HG02623 (cell line): ENCODE data around the gene CCDC9B.

Source experiments
- ATAC-seq: cut with Tn5 transposase; IDR thresholded peaks from one replicate; pipeline ENCODE4 v1.9.1; 2021; ENCODE audit warnings: moderate library complexity; ENCODE audit not compliant: unreplicated experiment

Gene CCDC9B

GRCh38 chr15:40340740-40341400 is at the start of gene CCDC9B:
CCDC9B (minus strand) TSS chr15:40340939; CDS start chr15:40340819, 120 bp downstream.
- ATAC-seq = no peak

- ATAC-seq = no peak
Observed at GRCh38 chr15:40389824-40390595, 49.3 kb upstream of the CCDC9B start.

- ATAC-seq = no peak
Observed at GRCh38 chr15:40388941-40389823, 48.4 kb upstream of the CCDC9B start.

GRCh38 chr15:40386480-40386879 is 45.7 kb upstream of the CCDC9B start:
- no peak for ATAC-seq

DNA sequence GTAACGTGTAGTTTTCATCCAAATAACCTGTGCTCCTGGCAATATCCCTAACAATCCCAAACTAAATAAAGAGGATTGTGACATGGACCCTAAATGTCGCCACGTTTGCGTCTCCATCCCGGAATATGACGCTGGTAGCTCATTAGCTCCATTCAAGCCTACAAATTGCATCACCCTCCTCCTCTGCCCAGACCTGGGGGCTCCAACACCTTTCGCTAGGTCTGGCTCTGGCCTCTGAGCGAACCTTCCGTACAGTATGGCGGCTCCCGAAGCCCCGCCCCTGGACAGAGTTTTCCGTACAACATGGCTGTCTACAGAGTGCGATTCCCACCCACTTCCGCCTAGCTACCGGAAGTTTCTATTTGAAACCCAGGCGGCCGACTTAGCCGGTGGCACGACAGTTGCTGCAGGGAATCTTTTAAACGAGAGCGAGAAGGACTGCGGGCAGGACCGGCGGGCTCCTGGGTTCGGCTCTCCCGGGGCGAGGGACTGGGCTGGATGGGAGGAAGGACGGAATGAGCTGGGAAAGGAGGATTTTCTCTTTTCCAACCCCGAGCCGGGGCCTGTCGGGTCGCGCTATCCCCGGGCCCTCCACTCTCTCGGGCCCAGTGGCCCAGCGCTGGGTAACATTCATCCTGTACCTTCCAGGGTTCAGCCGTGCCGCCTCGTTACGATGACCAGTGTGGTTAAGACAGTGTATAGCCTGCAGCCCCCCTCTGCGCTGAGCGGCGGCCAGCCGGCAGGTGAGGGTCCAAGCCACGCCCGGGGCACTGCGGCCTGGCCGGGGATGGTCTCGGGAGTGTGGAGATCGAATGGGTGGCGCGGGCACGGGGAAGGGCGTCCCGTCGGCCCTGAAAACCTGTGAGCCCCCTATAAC is 42.1 kb upstream of the CCDC9B start, which contains the start of gene KNSTRN:
Gene KNSTRN, plus strand, starts transcription at position 142 of the 877 bp plus-strand sequence. Its CDS starts 115 bp downstream, at position 257.
- peak; percentile 95 for ATAC-seq

GRCh38 chr15:40381818-40382529 is 41.2 kb upstream of the CCDC9B start:
- no peak for ATAC-seq

- ATAC-seq = no peak
Observed at GRCh38 chr15:40380636-40381035, 39.9 kb upstream of the CCDC9B start.

GRCh38 chr15:40379853-40380252 is 39.1 kb upstream of the CCDC9B start:
- no peak for ATAC-seq

DNA sequence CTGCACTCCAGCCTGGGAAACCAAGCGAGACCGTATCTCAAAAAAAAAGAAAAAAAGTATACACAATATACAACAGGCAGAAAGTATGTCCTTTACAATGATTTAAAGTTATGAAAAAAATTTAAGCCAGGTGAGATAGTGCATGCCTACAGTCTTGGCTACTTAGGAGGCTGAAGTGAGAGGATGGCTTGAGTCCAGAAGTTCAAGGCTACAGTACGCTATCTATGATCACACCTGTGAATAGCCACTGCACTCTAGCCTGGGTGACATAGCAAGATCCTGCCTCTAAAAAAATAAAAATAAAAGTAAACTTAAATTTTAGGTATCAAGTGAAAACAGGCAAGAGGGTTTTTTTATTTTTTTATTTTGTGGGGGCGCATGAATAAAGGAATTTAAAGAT is 38.6 kb upstream of the CCDC9B start:
- ATAC-seq = no peak

DNA sequence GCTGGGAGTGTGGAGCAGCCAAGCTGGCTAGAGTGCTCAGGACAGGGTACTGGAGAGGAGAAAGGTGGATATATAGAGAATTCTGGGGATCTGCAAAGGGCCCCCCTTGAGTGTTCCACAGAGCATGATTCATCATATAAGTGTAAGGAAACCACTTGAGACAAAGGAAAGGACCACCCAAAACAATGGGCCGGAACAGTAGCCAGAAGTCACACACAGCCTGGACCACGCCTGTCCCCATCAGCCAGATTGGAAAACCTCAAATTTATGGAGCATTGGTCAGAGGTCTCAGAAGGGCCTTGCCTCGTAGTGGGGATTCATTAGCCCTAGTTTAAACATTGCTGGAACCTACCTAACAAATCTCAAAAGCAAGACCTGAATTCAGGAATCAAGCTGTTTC is 36.9 kb upstream of the CCDC9B start:
- ATAC-seq = no peak

GRCh38 chr15:40372981-40373380 is 32.2 kb upstream of the CCDC9B start:
- no peak for ATAC-seq

DNA sequence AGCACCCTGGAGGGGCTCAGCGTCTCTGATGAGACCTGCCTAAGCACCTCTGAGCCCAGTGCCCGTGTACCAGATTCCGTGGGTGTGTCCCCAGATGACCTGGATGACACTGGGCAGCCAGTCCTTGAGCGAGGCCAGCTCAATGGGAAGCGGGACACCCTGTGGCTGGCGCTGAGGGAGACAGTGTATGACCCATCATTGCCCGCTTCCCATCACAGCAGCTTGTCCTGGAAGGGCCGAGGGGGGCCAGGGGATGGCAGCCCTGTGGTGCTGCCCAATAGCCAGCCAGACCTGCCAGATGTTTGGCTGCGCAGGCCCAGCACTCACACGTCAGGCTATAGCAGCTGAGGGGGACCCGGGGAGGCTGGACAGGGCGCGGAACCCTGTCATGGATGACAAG is 29.2 kb upstream of the CCDC9B start:
- no peak for ATAC-seq

- no peak for ATAC-seq
Observed at GRCh38 chr15:40369474-40369869, 28.7 kb upstream of the CCDC9B start.

DNA sequence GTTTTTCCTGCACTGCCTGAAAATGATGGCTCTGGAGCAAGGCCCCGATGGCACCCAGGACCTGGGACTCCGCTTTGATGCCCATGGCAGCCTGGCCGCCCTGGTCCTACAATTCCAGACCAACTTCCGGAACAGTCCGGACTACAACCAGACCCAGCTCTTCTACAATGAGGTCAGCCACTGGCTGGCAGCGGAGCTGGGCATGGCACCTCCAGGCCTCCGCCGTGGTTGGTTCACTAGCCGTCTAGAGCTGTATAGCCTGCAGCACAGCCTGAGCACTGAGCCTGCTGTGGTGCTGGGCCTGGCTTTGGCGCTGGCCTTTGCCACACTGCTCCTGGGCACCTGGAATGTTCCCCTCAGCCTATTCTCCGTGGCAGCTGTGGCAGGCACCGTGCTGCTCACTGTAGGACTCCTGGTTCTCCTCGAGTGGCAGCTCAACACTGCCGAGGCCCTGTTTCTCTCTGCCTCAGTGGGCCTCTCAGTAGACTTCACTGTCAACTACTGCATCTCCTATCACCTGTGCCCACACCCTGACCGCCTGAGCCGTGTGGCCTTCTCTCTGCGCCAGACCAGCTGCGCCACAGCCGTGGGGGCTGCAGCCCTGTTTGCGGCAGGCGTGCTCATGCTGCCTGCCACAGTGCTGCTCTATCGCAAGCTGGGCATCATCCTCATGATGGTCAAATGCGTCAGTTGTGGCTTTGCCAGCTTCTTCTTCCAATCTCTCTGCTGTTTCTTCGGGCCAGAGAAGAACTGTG is 28.2 kb upstream of the CCDC9B start:
- ATAC-seq = no peak

GRCh38 chr15:40367686-40368611 is 27.2 kb upstream of the CCDC9B start:
- peak; percentile 77 for ATAC-seq

- ATAC-seq = no peak
Observed at GRCh38 chr15:40367371-40367685, 26.6 kb upstream of the CCDC9B start.

GRCh38 chr15:40366457-40367370 is 26.0 kb upstream of the CCDC9B start:
- no peak for ATAC-seq
